ENCODE data around the gene UBD.
A peak's percentile ranks its signal among the peaks of the same experiment; 100 is the strongest.

Gene UBD

DNA sequence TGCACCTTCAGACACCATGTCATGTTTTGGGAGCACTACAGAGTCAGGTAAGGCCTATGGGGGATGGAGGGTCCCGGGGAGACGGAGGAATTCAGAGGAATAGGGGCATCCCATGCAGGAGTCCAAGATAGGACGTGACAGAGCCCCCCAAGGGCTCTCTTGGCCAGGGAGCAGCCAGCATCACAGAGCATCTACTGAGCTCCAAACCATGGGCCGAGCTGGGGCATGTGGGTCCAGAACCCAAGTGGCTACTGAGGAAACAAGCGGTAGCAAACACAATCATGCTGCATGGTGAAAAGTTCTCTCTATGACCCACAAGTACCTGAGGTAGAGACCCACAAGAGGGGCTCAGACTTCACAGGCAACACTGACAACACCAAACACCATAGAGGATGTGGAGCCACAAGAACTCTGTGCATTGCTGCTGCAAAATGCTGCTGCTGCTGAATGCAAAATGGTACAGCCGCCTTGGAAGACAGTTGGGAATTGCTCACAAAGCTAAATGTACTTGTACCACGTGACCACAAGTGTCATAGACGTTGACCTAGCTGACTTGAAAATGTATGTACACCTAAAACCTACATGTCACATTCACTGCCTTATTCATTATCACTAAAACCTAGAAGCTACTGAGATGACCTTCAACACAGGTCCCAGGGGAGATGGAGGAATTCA is 38.4 kb downstream of the UBD start:
- DNase-seq: no peak

DNA sequence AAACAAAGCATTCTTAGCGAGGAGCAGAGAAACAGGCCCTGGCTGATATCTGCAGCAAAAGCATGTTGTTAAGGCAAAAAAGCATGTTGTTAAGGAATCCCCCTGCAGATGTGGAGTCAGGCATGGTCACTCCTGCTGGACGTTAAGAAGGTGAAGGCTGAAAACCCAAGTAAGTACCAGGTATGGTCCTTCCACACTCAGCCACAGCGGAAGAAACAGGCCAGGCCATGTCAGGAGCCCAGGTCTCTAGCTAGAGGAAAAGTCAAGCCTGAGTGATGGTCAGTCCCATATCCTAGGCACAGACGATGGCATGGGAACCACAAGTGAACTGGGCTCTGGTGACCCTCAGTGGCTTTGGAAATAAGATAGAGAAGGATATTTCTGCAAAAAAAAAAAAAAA is 39.3 kb downstream of the UBD start:
- DNase-seq: no peak

DNA sequence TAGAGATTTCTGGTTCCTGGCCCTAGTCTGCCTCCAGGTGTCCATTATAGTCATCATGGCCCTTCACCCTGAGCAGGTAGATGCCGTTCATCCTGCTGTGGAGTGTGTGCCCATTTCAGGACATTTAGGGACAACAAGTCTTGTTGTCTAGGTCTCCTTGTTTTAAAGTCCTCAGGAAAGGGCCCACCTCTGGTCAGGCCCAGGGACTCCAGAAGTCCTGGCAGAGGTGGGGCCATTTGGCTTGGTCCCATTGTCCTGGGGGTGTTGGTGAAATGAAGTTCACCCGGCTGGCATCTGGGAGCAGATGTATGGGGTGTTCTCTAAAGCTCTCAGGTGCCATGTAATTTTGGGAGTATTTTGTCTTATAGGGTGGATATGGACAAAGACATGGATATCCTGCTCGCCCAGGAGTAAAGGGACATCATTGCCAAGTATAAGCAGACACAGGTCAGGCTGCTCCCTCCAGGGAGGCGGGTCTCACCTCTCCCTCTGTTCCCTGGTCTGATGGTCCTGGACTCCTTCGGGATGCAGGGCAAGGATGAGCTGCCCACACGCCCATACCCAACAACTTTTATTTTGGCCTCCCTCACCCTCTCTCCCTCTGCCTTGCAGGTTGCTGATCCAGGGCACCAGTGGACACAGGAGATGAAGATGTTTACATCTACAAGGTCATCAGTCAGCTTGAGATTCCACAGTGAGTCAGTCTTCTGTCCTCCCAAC is 40.1 kb downstream of the UBD start:
- no peak for DNase-seq

GRCh38 chr6:29517728-29518440 is 41.6 kb downstream of the UBD start:
- DNase-seq: no peak

- DNase-seq: no peak
These were observed 42.3 kb downstream of the UBD start for GRCh38 chr6:29517245-29517644.

DNA sequence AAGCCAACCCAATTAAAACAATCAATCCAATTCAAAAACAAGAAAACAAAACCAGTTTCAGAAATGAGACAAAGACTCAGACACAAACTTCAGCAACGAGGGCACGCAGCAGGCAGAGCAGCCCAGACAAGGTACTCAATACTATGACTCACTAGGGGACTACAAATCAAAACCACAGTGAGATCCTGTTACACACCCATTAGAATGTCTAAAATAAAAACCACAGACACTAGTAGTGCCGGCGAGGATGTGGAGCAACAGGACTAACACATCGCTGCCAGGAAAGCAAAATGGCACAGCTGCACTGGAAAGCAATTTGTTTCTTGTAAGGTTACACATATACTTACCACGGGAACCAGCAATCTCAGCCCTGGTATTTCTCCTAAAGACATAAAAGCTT is 43.4 kb downstream of the UBD start:
- no peak for DNase-seq

GRCh38 chr6:29510746-29511300 is 48.7 kb downstream of the UBD start:
- DNase-seq: no peak

GRCh38 chr6:29510202-29510601 is 49.3 kb downstream of the UBD start:
- peak; percentile 35 for DNase-seq

- no peak for DNase-seq
These were observed 49.8 kb downstream of the UBD start for GRCh38 chr6:29509711-29510110.

GRCh38 chr6:29509239-29509638 is 50.3 kb downstream of the UBD start:
- DNase-seq: no peak

GRCh38 chr6:29507319-29507718 is 52.2 kb downstream of the UBD start:
- DNase-seq: no peak

GRCh38 chr6:29506446-29507067 is 53.0 kb downstream of the UBD start:
- no peak for DNase-seq

- DNase-seq: no peak
These were observed 53.7 kb downstream of the UBD start for GRCh38 chr6:29505808-29506207.

All from retina (tissue), 1 donor.